Measurements from ENCODE around the gene LRRC46. TPM values are rescaled to one million over a fixed set of nuclear protein-coding genes. Genes with fewer than 3 reads are reported as not detected.

The LRRC46 gene
- total RNA-seq, 1 donor from 2014 or later, result 11.6 TPM

DNA sequence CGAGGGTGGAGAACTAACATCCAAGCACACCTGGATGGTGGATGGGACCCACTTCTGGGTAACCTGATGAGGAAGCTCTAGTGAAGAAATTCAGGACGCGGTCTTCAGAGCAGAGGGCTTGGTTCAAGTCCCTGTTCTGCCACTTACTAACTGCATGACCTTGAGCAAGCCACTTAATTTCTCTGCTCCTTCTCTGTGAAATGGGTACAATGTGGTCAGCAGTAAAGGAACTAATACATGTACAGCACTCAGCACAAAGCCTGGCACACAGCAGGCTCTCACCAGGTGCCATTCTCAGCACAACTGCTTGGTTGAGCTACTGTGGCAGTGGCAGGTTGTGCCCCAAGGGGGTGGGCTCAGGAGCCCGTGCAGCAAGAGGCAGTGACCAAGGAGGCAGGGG, 8.0 kb upstream of the LRRC46 start:
- DNase-seq, result no peak
- Histone ChIP-seq H3K9me3 (no peaks in the 10 kb centered on the region), H3K27me3 (ENCODE audit: low read depth) (no peaks in the 10 kb centered on the region), H3K27ac (no peak overlapping the region), H3K36me3 (peaks cover 62% of the 10 kb centered on the region), H3K4me3 (no peak overlapping the region), H3K4me1 (peaks cover 31% of the 10 kb centered on the region)
- TF ChIP-seq, protein P1, sequence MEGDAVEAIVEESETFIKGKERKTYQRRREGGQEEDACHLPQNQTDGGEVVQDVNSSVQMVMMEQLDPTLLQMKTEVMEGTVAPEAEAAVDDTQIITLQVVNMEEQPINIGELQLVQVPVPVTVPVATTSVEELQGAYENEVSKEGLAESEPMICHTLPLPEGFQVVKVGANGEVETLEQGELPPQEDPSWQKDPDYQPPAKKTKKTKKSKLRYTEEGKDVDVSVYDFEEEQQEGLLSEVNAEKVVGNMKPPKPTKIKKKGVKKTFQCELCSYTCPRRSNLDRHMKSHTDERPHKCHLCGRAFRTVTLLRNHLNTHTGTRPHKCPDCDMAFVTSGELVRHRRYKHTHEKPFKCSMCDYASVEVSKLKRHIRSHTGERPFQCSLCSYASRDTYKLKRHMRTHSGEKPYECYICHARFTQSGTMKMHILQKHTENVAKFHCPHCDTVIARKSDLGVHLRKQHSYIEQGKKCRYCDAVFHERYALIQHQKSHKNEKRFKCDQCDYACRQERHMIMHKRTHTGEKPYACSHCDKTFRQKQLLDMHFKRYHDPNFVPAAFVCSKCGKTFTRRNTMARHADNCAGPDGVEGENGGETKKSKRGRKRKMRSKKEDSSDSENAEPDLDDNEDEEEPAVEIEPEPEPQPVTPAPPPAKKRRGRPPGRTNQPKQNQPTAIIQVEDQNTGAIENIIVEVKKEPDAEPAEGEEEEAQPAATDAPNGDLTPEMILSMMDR (IDR thresholded peaks at IDR 0.05), result no peak
- ATAC-seq, result no peak
- intact Hi-C loops (cut with DNase I), result no loop called here

DNA sequence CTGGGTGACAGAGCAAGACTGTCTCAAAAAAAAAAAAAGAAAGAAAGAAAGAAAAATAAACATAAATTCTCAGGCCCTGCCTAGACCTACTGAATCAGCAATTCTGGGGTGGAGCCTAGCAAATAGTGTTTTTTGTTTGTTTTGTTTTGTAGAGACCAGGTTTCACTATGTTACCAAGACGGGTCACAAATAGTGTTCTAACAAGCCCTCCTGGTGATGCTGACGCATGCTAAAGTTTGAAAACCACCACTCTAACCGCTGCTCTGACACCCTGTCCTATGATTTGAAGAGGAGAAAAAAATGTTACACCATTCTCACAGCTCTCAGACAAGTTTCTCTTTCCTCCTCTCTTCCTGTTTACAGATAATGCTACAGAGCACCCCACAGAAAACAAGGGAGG, 1.6 kb upstream of the LRRC46 start:
- TF ChIP-seq, protein P1 (IDR thresholded peaks at IDR 0.05), result no peak
- peaks cover 30% of the 10 kb centered on the region for H3K4me1 ChIP-seq
- no peaks in the 10 kb centered on the region for H3K27me3 ChIP-seq (ENCODE audit: low read depth)
- peaks cover 39% of the 10 kb centered on the region for H3K36me3 ChIP-seq
- H3K4me3 ChIP-seq, result no peak overlapping the region
- H3K9me3 ChIP-seq, result no peaks in the 10 kb centered on the region
- H3K27ac ChIP-seq, result no peak overlapping the region
- peak in 1 of 2 donors; percentile 3 for ATAC-seq
- no peak for DNase-seq
- intact Hi-C loops (cut with DNase I), result no loop called here

DNA sequence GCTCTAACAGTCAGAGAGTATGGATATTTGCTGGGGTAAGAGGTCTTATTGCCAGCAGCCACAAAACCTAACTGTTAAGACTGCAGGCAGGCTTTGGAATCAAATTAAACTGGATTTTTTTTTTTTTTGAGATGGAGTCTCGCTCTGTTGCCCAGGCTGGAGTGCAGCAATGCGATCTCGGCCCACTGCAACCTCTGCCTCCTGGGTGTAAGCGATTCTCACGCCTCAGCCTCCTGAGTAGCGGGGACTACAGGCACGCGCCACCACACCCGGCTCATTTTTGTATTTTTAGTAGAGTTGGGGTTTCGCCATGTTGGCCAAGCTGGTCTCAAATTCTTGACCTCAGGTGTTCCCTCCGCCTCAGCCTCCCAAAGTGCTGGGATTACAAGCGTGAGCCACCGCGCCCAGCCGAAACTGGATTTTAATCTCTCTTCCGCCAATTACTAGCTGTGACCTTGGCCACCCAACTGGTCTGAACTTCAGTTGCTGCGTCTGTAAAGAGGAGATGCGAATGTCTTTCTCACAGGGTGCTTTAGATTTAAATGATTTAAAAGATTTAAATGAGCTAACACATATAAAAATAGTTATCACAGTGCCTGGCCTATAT, 971 bp upstream of the LRRC46 start:
- peak overlapping the region; percentile 86 for H3K4me3 ChIP-seq
- no peaks in the 10 kb centered on the region for H3K9me3 ChIP-seq
- H3K4me1 ChIP-seq, result peaks cover 30% of the 10 kb centered on the region
- no peaks in the 10 kb centered on the region for H3K27me3 ChIP-seq (ENCODE audit: low read depth)
- ATAC-seq (no peak), DNase-seq (no peak)
- peaks cover 37% of the 10 kb centered on the region for H3K36me3 ChIP-seq
- TF ChIP-seq, protein P1 (IDR thresholded peaks at IDR 0.05), result no peak
- peak overlapping the region; percentile 82 for H3K27ac ChIP-seq
- intact Hi-C loops (cut with DNase I), result no loop called here

DNA sequence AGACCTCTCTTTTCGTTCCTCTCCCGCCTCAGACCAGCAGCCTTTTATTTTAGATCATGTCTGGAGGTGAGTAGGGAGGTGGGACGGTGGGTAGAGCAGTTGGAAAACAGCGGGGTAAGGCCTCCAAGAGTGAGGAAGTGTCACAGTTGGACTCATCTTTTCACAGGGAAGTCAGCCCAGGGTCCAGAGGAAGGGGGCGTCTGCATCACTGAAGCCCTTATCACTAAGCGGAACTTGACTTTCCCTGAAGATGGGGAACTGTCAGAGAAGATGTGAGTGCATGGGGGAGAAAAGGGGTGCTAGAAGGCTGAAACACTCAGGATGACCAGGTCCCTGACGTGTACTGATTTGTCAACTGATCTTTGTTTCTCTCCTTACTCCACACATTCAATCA, 461 bp downstream of the LRRC46 start:
- intact Hi-C loops (cut with DNase I), result no loop called here
- Histone ChIP-seq H3K27me3 (ENCODE audit: low read depth) (no peaks in the 10 kb centered on the region), H3K4me3 (peak overlapping the region; percentile 86), H3K36me3 (peaks cover 36% of the 10 kb centered on the region), H3K27ac (peak overlapping the region; percentile 82), H3K9me3 (no peaks in the 10 kb centered on the region), H3K4me1 (peaks cover 30% of the 10 kb centered on the region)
- peak; percentile 32 to 40 for ATAC-seq
- no peak for DNase-seq
- TF ChIP-seq, protein P1 (IDR thresholded peaks at IDR 0.05), result no peak

DNA sequence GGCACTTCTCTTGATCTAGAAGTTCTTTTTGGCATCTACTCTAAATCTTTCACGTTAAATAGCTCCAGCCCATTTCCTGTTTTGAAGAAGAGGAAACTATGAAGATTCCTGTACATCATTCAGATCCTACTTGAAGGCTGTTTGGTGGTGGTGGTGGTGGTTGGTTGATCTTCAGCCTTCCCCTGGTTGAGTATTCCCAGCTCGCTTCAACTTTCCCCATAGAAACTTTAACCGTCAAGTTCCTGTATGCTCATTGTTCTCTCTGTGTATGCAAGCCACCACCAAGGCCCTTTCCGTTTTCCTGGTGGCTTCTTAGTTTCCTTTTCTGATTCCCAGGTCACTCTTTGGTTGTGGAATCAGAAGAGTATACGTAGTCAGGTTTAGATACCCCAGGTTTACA, 3.3 kb downstream of the LRRC46 start:
- DNase-seq, result no peak
- Histone ChIP-seq H3K4me1 (peaks cover 39% of the 10 kb centered on the region), H3K36me3 (peaks cover 30% of the 10 kb centered on the region), H3K27ac (peak overlapping the region; percentile 57), H3K4me3 (no peak overlapping the region), H3K9me3 (no peaks in the 10 kb centered on the region), H3K27me3 (ENCODE audit: low read depth) (no peaks in the 10 kb centered on the region)
- TF ChIP-seq, protein P1 (IDR thresholded peaks at IDR 0.05), result no peak
- intact Hi-C loops (cut with DNase I), result no loop called here
- ATAC-seq, result no peak
